HEK293T (cell line): ENCODE results near the gene PIM1.

Experiments used
- CTCF ChIA-PET: fragments of 350-600 bp; formaldehyde crosslinking; extraction: SDS; loops from one replicate; lab custom pipeline; 2021; ENCODE audit warnings: antibody characterized with exemption, inconsistent platforms; lab: Yijun Ruan, JAX
- POLR2A ChIA-PET: fragments of 350-600 bp; formaldehyde crosslinking; extraction: SDS; loops from one replicate; lab custom pipeline; 2020; ENCODE audit warnings: antibody characterized with exemption, inconsistent platforms; lab: Yijun Ruan, JAX
- DNase-seq: peaks from one replicate; pipeline ENCODE4 v3.0.0; 2012; ENCODE audit warnings: mixed read lengths; ENCODE audit errors: extremely low spot score
- ARNT ChIP-seq: fragments of 450-650 bp; IDR thresholded peaks from 2 replicates; pipeline ENCODE4 v1.6.1; 2017; ENCODE audit warnings: mild to moderate bottlenecking
- BHLHE40 ChIP-seq: fragments of 450-650 bp; IDR thresholded peaks from 2 replicates; pipeline ENCODE4 v1.6.1; 2016; ENCODE audit warnings: mild to moderate bottlenecking, moderate library complexity, borderline replicate concordance
- CTBP1 ChIP-seq: fragments of 450-650 bp; IDR thresholded peaks from 2 replicates; pipeline ENCODE4 v1.6.1; 2016; ENCODE audit warnings: borderline replicate concordance
- ELF4 ChIP-seq: fragments of 450-650 bp; IDR thresholded peaks from 2 replicates; pipeline ENCODE4 v1.6.1; 2017; ENCODE audit warnings: antibody characterized with exemption
- FOXA1 ChIP-seq: fragments of 450-650 bp; IDR thresholded peaks from 2 replicates; pipeline ENCODE4 v1.6.1; 2016; ENCODE audit warnings: mild to moderate bottlenecking
- FOXK2 ChIP-seq: fragments of 450-650 bp; IDR thresholded peaks from 2 replicates; pipeline ENCODE4 v1.6.1; 2016; ENCODE audit warnings: mild to moderate bottlenecking
- FOXM1 ChIP-seq: fragments of 450-650 bp; IDR thresholded peaks from 2 replicates; pipeline ENCODE4 v1.6.1; 2017; ENCODE audit warnings: mild to moderate bottlenecking, borderline replicate concordance
- HDGF ChIP-seq: fragments of 450-650 bp; IDR thresholded peaks from 2 replicates; pipeline ENCODE4 v1.6.1; 2017; ENCODE audit warnings: antibody characterized with exemption, borderline replicate concordance
- L3MBTL2 ChIP-seq: fragments of 450-650 bp; conservative IDR thresholded peaks from 2 replicates; pipeline ENCODE4 v1.6.1; 2016; ENCODE audit warnings: mild to moderate bottlenecking
- LEF1 ChIP-seq: fragments of 450-650 bp; IDR thresholded peaks from 2 replicates; pipeline ENCODE4 v1.6.1; 2017; ENCODE audit warnings: mild to moderate bottlenecking, borderline replicate concordance
- NFRKB ChIP-seq: fragments of 450-650 bp; IDR thresholded peaks from 2 replicates; pipeline ENCODE4 v1.6.1; 2016; ENCODE audit warnings: mild to moderate bottlenecking, moderate library complexity
- SP1 ChIP-seq: fragments of 450-650 bp; IDR thresholded peaks from 2 replicates; pipeline ENCODE4 v1.6.1; 2017
- SUZ12 ChIP-seq: fragments of 450-650 bp; IDR thresholded peaks from 2 replicates; pipeline ENCODE4 v1.6.1; 2016; ENCODE audit warnings: mild to moderate bottlenecking
- TARDBP ChIP-seq: fragments of 450-650 bp; IDR thresholded peaks from 2 replicates; pipeline ENCODE4 v1.6.1; 2016
- ZNF384 ChIP-seq: fragments of 450-650 bp; IDR thresholded peaks from 2 replicates; pipeline ENCODE4 v1.6.1; 2016
- TF ChIP-seq, protein P1 (sequence below): fragments of 450-650 bp; IDR thresholded peaks from 2 replicates; pipeline ENCODE4 v1.6.1; 2016

The PIM1 gene

DNA sequence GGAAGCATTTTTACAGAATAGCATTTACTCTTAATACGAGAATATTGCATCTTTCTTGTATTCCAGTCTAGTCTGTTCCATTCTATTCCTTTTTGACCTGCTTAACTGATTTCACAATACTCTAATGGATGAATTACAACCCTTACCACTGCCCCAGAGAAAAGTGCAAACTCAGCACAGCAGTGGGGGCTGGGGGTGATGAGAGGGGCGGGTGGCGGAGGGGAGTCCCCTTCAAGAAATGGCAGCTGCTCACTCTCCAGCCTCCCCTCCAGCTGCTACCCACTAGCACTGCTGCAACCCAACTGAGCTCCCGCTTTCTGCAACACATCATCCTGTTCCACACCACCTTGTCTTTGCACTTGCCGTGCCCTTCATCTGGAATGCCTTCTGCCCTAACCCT is 30.1 kb downstream of the PIM1 start:
- CTCF ChIA-PET, result no interaction called here
- no peak for DNase-seq
- POLR2A ChIA-PET, result no interaction called here
- TF ChIP-seq, protein P1, sequence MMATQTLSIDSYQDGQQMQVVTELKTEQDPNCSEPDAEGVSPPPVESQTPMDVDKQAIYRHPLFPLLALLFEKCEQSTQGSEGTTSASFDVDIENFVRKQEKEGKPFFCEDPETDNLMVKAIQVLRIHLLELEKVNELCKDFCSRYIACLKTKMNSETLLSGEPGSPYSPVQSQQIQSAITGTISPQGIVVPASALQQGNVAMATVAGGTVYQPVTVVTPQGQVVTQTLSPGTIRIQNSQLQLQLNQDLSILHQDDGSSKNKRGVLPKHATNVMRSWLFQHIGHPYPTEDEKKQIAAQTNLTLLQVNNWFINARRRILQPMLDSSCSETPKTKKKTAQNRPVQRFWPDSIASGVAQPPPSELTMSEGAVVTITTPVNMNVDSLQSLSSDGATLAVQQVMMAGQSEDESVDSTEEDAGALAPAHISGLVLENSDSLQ, result no peak
- no peak for TF ChIP-seq BHLHE40
- TF ChIP-seq ELF4, result no peak
- no peak for TF ChIP-seq CTBP1
- no peak for TF ChIP-seq FOXA1
- TF ChIP-seq SP1, result no peak
- TF ChIP-seq SUZ12, result no peak
- no peak for TF ChIP-seq LEF1
- TF ChIP-seq TARDBP, result no peak
- TF ChIP-seq HDGF, result no peak
- no peak for TF ChIP-seq FOXM1
- no peak for TF ChIP-seq ARNT
- no peak for TF ChIP-seq FOXK2
- TF ChIP-seq NFRKB, result no peak
- no peak for TF ChIP-seq ZNF384
- TF ChIP-seq L3MBTL2, result no peak

GRCh38 chr6:37201726-37202125 is 31.8 kb downstream of the PIM1 start:
- TF ChIP-seq BHLHE40 (no peak), FOXK2 (no peak), SP1 (no peak), ARNT (no peak), TARDBP (no peak), FOXM1 (no peak), CTBP1 (no peak), ELF4 (no peak), HDGF (no peak), SUZ12 (no peak), FOXA1 (no peak), NFRKB (no peak), L3MBTL2 (no peak), ZNF384 (no peak)
- TF ChIP-seq, protein P1, result no peak
- no peak for DNase-seq
- POLR2A ChIA-PET, result interaction anchor here (1.2 kb wide), 1 partner anchor 56 kb away, joined by 3 read pairs; the partner anchor contains the start of gene TBC1D22B
- CTCF ChIA-PET, result interaction anchor here (0.6 to 0.7 kb wide), 3 partner anchors 173 to 366 kb away, joined by 3 read pairs; no protein-coding TSS in a partner anchor

DNA sequence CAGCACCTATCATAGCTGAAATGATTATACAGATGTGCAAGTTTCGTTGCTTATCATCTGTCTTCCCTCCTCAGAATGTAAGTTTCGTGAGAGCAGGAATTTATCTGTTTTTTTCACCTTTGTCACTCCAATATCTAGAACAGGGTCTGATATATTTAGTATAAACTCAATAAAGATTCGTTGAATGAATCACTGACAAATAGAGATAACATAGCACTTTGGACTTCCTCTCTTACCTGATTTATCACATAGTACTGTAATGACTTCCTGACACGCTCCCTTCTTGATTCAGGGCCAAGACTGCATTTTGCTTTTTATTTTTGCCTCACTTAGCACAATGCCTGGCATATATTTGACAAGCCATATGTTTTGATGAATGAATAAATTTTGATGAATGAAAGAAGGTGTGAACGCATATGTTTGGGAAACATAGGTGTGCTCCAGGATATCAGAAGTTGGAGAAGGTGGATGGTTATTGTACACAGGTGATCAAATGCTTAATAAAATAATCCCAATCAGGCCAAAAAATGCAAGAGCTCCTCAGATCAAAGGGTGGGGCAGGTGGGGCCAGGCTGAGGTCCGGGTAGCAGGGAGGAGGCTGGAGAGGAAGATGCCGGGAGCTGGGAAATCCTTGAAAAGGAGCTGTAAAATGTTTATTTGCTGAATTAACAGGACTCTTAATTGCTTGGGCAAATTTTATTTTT is 33.0 kb downstream of the PIM1 start:
- TF ChIP-seq FOXA1 (no peak), TARDBP (no peak), NFRKB (no peak), SP1 (no peak)
- TF ChIP-seq, protein P1, result no peak
- no peak for DNase-seq
- POLR2A ChIA-PET, result no interaction called here
- CTCF ChIA-PET, result interaction anchor here (0.6 to 1.1 kb wide), 2 partner anchors 175 to 181 kb away, joined by 3 read pairs; no protein-coding TSS in a partner anchor

- ChIA-PET CTCF (interaction anchor here (0.7 to 1.4 kb wide), 3 partner anchors 157 to 186 kb away, joined by 3 to 5 read pairs (median 3); no protein-coding TSS in a partner anchor), POLR2A (no interaction called here)
- TF ChIP-seq CTBP1, result peak; percentile 31; the same call in 1 of the 2 replicates
- TF ChIP-seq NFRKB, result no peak
- TF ChIP-seq BHLHE40, result no peak
- no peak for TF ChIP-seq TARDBP
- TF ChIP-seq L3MBTL2, result no peak
- DNase-seq, result no peak
Measured at GRCh38 chr6:37204014-37204751, 34.2 kb downstream of the PIM1 start.

GRCh38 chr6:37205175-37205996 is 35.4 kb downstream of the PIM1 start:
- no peak for TF ChIP-seq TARDBP
- no peak for TF ChIP-seq L3MBTL2
- TF ChIP-seq FOXK2, result no peak
- TF ChIP-seq SP1, result no peak
- TF ChIP-seq SUZ12, result no peak
- TF ChIP-seq BHLHE40, result no peak
- TF ChIP-seq, protein P1, result no peak
- TF ChIP-seq LEF1, result no peak
- ChIA-PET CTCF (interaction anchor here (0.6 to 1.1 kb wide), 2 partner anchors 27 to 188 kb away, joined by 3 read pairs; no protein-coding TSS in a partner anchor), POLR2A (interaction anchor here (1.0 kb wide), 1 partner anchor 12 kb away, joined by 3 read pairs; no protein-coding TSS in a partner anchor)
- DNase-seq, result no peak
